HepG2 (cell line): ENCODE data around the gene SBK3. TPM values are rescaled to one million over a fixed set of nuclear protein-coding genes. Genes with fewer than 3 reads are reported as not detected.

Experiments
- ATAC-seq: fragments of 200-7000 bp; cut with Tn5 transposase; 3 replicates; pipeline ENCODE4 v1.9.1; 2020; ENCODE audit warnings: mild to moderate bottlenecking, moderate library complexity
- BruUV-seq: library from RNA; stranded (reverse); fragments of 400-500 nt; replicated peaks from 2 replicates; lab custom pipeline; 2021; lab: Mats Ljungman, UMichigan
- CTCF ChIA-PET: fragments of 300-600 bp; formaldehyde crosslinking; extraction: SDS; loops from one replicate; lab custom pipeline; 2021; ENCODE audit warnings: low total read pairs, inconsistent platforms, low intra/inter-chr PET ratio; lab: Yijun Ruan, JAX
- POLR2A ChIA-PET: fragments of 350-600 bp; sonication (Branson Sonifier 250); formaldehyde crosslinking; loops from one replicate; lab custom pipeline; 2020; ENCODE audit warnings: antibody characterized with exemption, inconsistent platforms; lab: Yijun Ruan, JAX
- DNase-seq: peaks from one replicate; pipeline ENCODE4 v3.0.0-alpha.2; 2015; ENCODE audit warnings: low spot score
- FAIRE-seq: peaks from 3 replicates; lab custom pipeline; 2011; peaks lifted over from hg19 to GRCh38; lab: Jason Lieb, UNC
- H2AFZ ChIP-seq: one replicate; pipeline ENCODE4 v1.6.1; 2011; ENCODE audit warnings: low read length, inconsistent platforms
- H3K27ac ChIP-seq: fragments of 300-600 bp; 3 replicates; pipeline ENCODE4 v1.8.0; 2011; ENCODE audit warnings: mixed run types, mild to moderate bottlenecking, mixed read lengths, low read length, inconsistent platforms; ENCODE audit not compliant: insufficient read depth; ENCODE audit errors: extremely low read length
- H3K27me3 ChIP-seq, 2 experiments: fragments of 200-600 bp in 1 of 2; 2 replicates in 1 of 2; 3 replicates in 1 of 2; pipeline versions ENCODE4 v1.6.0 to v1.8.0; 2011; ENCODE audit warnings: low read length in 2 of 2, mild to moderate bottlenecking in 2 of 2, moderate library complexity in 2 of 2, inconsistent platforms in 1 of 2; ENCODE audit not compliant: insufficient read depth in 2 of 2, control insufficient read depth in 1 of 2
- H3K36me3 ChIP-seq, 2 experiments: fragments of 200-600 bp in 1 of 2; replicated peaks in 1 of 2; 2 replicates in 1 of 2; 3 replicates in 1 of 2; pipeline versions ENCODE4 v1.5.1 to v1.8.0; 2011; ENCODE audit warnings: low read length in 2 of 2, inconsistent platforms in 1 of 2; ENCODE audit not compliant: insufficient read depth in 2 of 2, control insufficient read depth in 1 of 2
- H3K4me1 ChIP-seq: 2 replicates; pipeline ENCODE4 v1.5.1; 2012; ENCODE audit warnings: low read length, inconsistent platforms; ENCODE audit not compliant: insufficient read depth
- H3K4me2 ChIP-seq: 2 replicates; pipeline ENCODE4 v1.6.0; 2011; ENCODE audit warnings: low read depth, low read length, inconsistent platforms
- H3K4me3 ChIP-seq, 3 experiments: fragments of 200-600 bp in 1 of 3; sonication (generic), shearing (Covaris generic) in 1 of 3; replicated peaks in 1 of 3; 2 replicates each; pipeline ENCODE4 v1.5.1; 2011 to 2016; ENCODE audit warnings: low read length in 3 of 3, inconsistent platforms in 2 of 3, low read depth in 2 of 3, mild to moderate bottlenecking in 2 of 3, control low read depth in 1 of 3, mixed read lengths in 1 of 3; ENCODE audit not compliant: insufficient read depth in 1 of 3
- H3K79me2 ChIP-seq: one replicate; pipeline ENCODE4 v1.6.1; 2011; ENCODE audit warnings: low read length, inconsistent platforms; ENCODE audit not compliant: insufficient read depth
- H3K9ac ChIP-seq: 2 replicates; pipeline ENCODE4 v1.6.0; 2011; ENCODE audit warnings: mild to moderate bottlenecking, low read depth, low read length, inconsistent platforms; ENCODE audit not compliant: insufficient read depth
- H3K9me3 ChIP-seq: 2 replicates; pipeline ENCODE4 v1.5.1; 2012; ENCODE audit warnings: mild to moderate bottlenecking, low read length
- H4K20me1 ChIP-seq: 2 replicates; pipeline ENCODE4 v1.6.0; 2011; ENCODE audit warnings: inconsistent platforms, mild to moderate bottlenecking, low read length, moderate library complexity; ENCODE audit not compliant: insufficient read depth
- DNMT3B ChIP-seq: conservative IDR thresholded peaks from 2 replicates; pipeline ENCODE4 v1.6.1; 2016; ENCODE audit warnings: missing biosample characterization, control low read depth
- FOXC1 ChIP-seq: sonication (generic); formaldehyde crosslinking; IDR thresholded peaks from 2 replicates; pipeline ENCODE4 v1.8.0; 2022; ENCODE audit warnings: mild to moderate bottlenecking, missing genetic modification reagents, borderline replicate concordance
- GATAD2A ChIP-seq: IDR thresholded peaks from 2 replicates; pipeline ENCODE4 v1.6.1; 2016
- GMEB2 ChIP-seq: IDR thresholded peaks from 2 replicates; pipeline ENCODE4 v1.6.1; 2016; ENCODE audit warnings: missing biosample characterization, missing genetic modification reagents, low read depth
- HNRNPK ChIP-seq: fragments of 200-400 bp; formaldehyde crosslinking; IDR thresholded peaks from 2 replicates; pipeline ENCODE4 v1.6.1; 2018; ENCODE audit warnings: low read length, low read depth, moderate library complexity, mild to moderate bottlenecking; ENCODE audit not compliant: poor library complexity, severe bottlenecking
- MTF1 ChIP-seq: sonication (generic); formaldehyde crosslinking; IDR thresholded peaks from 2 replicates; pipeline ENCODE4 v1.5.0; 2020; ENCODE audit warnings: missing genetic modification reagents
- NFKBIZ ChIP-seq: IDR thresholded peaks from 2 replicates; pipeline ENCODE4 v1.6.1; 2018; ENCODE audit warnings: missing genetic modification reagents, missing compliant biosample characterization
- PREB ChIP-seq: sonication (generic); formaldehyde crosslinking; IDR thresholded peaks from 2 replicates; pipeline ENCODE4 v1.4.0; 2020; ENCODE audit warnings: missing genetic modification reagents
- SKI ChIP-seq: fragments of 450-650 bp; IDR thresholded peaks from one replicate; pipeline ENCODE4 v1.6.1; 2018; ENCODE audit warnings: mild to moderate bottlenecking; ENCODE audit not compliant: partially characterized antibody
- SRSF1 ChIP-seq: fragments of 200-400 bp; formaldehyde crosslinking; optimal IDR thresholded peaks from 2 replicates; pipeline ENCODE3; 2017; ENCODE audit warnings: mild to moderate bottlenecking, low read depth, low read length, moderate library complexity
- ZFP82 ChIP-seq: sonication (generic); formaldehyde crosslinking; IDR thresholded peaks from 2 replicates; pipeline ENCODE4 v1.5.1; 2020; ENCODE audit warnings: mild to moderate bottlenecking, missing genetic modification reagents, borderline replicate concordance
- ZNF644 ChIP-seq: IDR thresholded peaks from 2 replicates; pipeline ENCODE4 v1.6.1; 2016; ENCODE audit warnings: low read depth
- WGBS: methylation state at CpG from one replicate; pipeline ENCODE4 v1.1.6; 2017; ENCODE audit warnings: low lambda C conversion rate; 5-methylcytosine and 5-hydroxymethylcytosine counted together
- in situ Hi-C: cut with HindIII; loops from 2 replicates; pipeline ENCODE4 v1.10.0; 2017; ENCODE audit warnings: low pct_unique_long_range_greater_than_20kb; ENCODE audit not compliant: extremely low pct_ligation_motif_present
- intact Hi-C: fragments of 100-400 bp; cut with micrococcal nuclease; formaldehyde crosslinking; loops from one replicate; pipeline ENCODE4 v1.10.0; 2022; ENCODE audit not compliant: unreplicated experiment
- polyA plus RNA-seq, 8 experiments: library from polyadenylated mRNA; depleted of rRNA in 3 of 8; stranded (reverse) in 7 of 8; unstranded in 1 of 8; fragments of >200 nt; fragmentation: Illumina TruSeq in 4 of 8; extraction: Trizol in 4 of 8; gene quantifications; 2 replicates each; pipeline versions ENCODE4 v1.2.1 to v1.2.3, GENCODE V29; 2011 to 2016; ENCODE audit warnings: low read depth in 4 of 8, missing spikeins in 1 of 8, mixed read lengths in 1 of 8; ENCODE audit not compliant: insufficient read depth in 1 of 8
- total RNA-seq, 5 experiments: library from RNA; depleted of rRNA; stranded (reverse); fragments of >200 nt; fragmentation: Illumina TruSeq; extraction: Trizol; gene quantifications; 2 replicates each; pipeline ENCODE4 v1.2.3, GENCODE V29; 2016; ENCODE audit warnings: low read depth in 1 of 5
- TF ChIP-seq, protein P1 (sequence below): sonication (generic); formaldehyde crosslinking; IDR thresholded peaks from 2 replicates; pipeline ENCODE4 v1.4.0; 2020; ENCODE audit warnings: mild to moderate bottlenecking, missing genetic modification reagents
- TF ChIP-seq, protein P2 (sequence below): sonication (generic); formaldehyde crosslinking; conservative IDR thresholded peaks from 2 replicates; pipeline ENCODE4 v1.4.0; 2020; ENCODE audit warnings: missing genetic modification reagents
- TF ChIP-seq, protein P3 (sequence below): sonication (generic); formaldehyde crosslinking; IDR thresholded peaks from 2 replicates; pipeline ENCODE4 v1.9.0; 2021; ENCODE audit warnings: missing genetic modification reagents, borderline replicate concordance

Gene SBK3
- total and polyA plus RNA-seq, 2 of the 13 experiments (the other 11 are each of a cell fraction or from before 2014, with no cell fraction given), result 0.66 to 0.77 TPM

DNA sequence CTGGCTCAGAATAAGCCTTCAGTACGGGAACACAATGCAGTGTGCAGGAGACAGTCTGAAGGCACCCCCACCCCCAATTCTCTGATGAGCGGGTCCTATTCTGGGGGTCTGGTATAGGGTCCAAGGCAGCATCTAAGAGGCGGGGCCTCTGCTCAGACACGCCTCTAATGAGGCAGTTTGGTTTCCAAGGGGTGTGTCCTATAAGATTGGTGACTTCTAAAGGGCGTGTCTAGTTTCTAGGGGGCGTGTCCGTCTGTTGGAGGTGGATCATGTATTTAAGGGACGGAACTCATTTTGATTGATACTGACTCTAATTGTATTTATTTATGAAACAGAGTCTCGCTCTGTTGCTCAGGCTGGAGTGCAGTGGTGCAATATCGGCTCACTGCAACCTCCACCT lies 45.3 kb upstream of the SBK3 start:
- Histone ChIP-seq H3K4me2 (no peak overlapping the region), H3K79me2 (no peaks in the 10 kb centered on the region), H3K27me3 (no peaks in the 10 kb centered on the region; a peak in 1 of 5 replicates), H3K9ac (no peak overlapping the region), H3K4me1 (peaks cover 9% of the 10 kb centered on the region; the same call in 1 of the 2 replicates), H2AFZ (no peak overlapping the region), H3K27ac (no peak overlapping the region), H4K20me1 (no peaks in the 10 kb centered on the region), H3K4me3 (no peak overlapping the region), H3K36me3 (peaks cover 5 to 14% of the 10 kb centered on the region in 2 experiments; a peak in 4 of 5 replicates), H3K9me3 (no peaks in the 10 kb centered on the region)
- no TSS peak for BruUV-seq
- no peak for FAIRE-seq
- ATAC-seq, result no peak
- in situ Hi-C loops, result no loop called here
- intact Hi-C loops, result no loop called here
- ChIA-PET POLR2A (no interaction called here), CTCF (no interaction called here)
- DNase-seq, result no peak
- 95% methylated on average over 8 of the region's 10 CpGs for WGBS
- TF ChIP-seq, protein P1, sequence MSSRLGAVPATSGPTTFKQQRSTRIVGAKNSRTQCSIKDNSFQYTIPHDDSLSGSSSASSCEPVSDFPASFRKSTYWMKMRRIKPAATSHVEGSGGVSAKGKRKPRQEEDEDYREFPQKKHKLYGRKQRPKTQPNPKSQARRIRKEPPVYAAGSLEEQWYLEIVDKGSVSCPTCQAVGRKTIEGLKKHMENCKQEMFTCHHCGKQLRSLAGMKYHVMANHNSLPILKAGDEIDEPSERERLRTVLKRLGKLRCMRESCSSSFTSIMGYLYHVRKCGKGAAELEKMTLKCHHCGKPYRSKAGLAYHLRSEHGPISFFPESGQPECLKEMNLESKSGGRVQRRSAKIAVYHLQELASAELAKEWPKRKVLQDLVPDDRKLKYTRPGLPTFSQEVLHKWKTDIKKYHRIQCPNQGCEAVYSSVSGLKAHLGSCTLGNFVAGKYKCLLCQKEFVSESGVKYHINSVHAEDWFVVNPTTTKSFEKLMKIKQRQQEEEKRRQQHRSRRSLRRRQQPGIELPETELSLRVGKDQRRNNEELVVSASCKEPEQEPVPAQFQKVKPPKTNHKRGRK (CRISPR knock-in tag), result no peak
- no peak for TF ChIP-seq GMEB2
- TF ChIP-seq, protein P2, sequence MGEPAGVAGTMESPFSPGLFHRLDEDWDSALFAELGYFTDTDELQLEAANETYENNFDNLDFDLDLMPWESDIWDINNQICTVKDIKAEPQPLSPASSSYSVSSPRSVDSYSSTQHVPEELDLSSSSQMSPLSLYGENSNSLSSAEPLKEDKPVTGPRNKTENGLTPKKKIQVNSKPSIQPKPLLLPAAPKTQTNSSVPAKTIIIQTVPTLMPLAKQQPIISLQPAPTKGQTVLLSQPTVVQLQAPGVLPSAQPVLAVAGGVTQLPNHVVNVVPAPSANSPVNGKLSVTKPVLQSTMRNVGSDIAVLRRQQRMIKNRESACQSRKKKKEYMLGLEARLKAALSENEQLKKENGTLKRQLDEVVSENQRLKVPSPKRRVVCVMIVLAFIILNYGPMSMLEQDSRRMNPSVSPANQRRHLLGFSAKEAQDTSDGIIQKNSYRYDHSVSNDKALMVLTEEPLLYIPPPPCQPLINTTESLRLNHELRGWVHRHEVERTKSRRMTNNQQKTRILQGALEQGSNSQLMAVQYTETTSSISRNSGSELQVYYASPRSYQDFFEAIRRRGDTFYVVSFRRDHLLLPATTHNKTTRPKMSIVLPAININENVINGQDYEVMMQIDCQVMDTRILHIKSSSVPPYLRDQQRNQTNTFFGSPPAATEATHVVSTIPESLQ, result no peak
- no peak for TF ChIP-seq ZNF644 (CRISPR knock-in tag)
- no peak for TF ChIP-seq DNMT3B (CRISPR knock-in tag)
- TF ChIP-seq PREB (CRISPR knock-in tag), result no peak
- TF ChIP-seq FOXC1 (CRISPR knock-in tag), result no peak
- no peak for TF ChIP-seq SRSF1
- no peak for TF ChIP-seq NFKBIZ
- TF ChIP-seq, protein P3, sequence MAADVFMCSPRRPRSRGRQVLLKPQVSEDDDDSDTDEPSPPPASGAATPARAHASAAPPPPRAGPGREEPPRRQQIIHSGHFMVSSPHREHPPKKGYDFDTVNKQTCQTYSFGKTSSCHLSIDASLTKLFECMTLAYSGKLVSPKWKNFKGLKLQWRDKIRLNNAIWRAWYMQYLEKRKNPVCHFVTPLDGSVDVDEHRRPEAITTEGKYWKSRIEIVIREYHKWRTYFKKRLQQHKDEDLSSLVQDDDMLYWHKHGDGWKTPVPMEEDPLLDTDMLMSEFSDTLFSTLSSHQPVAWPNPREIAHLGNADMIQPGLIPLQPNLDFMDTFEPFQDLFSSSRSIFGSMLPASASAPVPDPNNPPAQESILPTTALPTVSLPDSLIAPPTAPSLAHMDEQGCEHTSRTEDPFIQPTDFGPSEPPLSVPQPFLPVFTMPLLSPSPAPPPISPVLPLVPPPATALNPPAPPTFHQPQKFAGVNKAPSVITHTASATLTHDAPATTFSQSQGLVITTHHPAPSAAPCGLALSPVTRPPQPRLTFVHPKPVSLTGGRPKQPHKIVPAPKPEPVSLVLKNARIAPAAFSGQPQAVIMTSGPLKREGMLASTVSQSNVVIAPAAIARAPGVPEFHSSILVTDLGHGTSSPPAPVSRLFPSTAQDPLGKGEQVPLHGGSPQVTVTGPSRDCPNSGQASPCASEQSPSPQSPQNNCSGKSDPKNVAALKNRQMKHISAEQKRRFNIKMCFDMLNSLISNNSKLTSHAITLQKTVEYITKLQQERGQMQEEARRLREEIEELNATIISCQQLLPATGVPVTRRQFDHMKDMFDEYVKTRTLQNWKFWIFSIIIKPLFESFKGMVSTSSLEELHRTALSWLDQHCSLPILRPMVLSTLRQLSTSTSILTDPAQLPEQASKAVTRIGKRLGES (CRISPR knock-in tag), result no peak
- no peak for TF ChIP-seq MTF1 (CRISPR knock-in tag)
- no peak for TF ChIP-seq GATAD2A (CRISPR knock-in tag)
- no peak for TF ChIP-seq ZFP82 (CRISPR knock-in tag)
- no peak for TF ChIP-seq SKI
- TF ChIP-seq HNRNPK, result no peak
